Activated naive CD8-positive, alpha-beta T cell (primary cell): ENCODE measurements around the gene CD300H.
A peak's percentile ranks its signal among the peaks of the same experiment; 100 is the strongest.
"Not testable (repeated sequence)": the region's sequence is repeated elsewhere in the genome, so short reads cannot be mapped to it uniquely, and the experiment has no call there.

Experiments used
- H3K27ac Mint-ChIP-seq: one replicate; pipeline ENCODE4 v1.8.0; 2021; ENCODE audit warnings: mixed read lengths
- H3K27me3 Mint-ChIP-seq: one replicate; pipeline ENCODE4 v1.8.0; 2021; ENCODE audit warnings: mixed read lengths
- H3K36me3 Mint-ChIP-seq: one replicate; pipeline ENCODE4 v1.8.0; 2021; ENCODE audit warnings: mixed read lengths
- H3K4me1 Mint-ChIP-seq: one replicate; pipeline ENCODE4 v1.8.0; 2021; ENCODE audit warnings: low read depth, mixed read lengths
- H3K4me3 Mint-ChIP-seq: one replicate; pipeline ENCODE4 v1.8.0; 2021; ENCODE audit warnings: mild to moderate bottlenecking, mixed read lengths
- H3K9me3 Mint-ChIP-seq: one replicate; pipeline ENCODE4 v1.8.0; 2021; ENCODE audit warnings: low read depth, mixed read lengths

Gene CD300H

DNA sequence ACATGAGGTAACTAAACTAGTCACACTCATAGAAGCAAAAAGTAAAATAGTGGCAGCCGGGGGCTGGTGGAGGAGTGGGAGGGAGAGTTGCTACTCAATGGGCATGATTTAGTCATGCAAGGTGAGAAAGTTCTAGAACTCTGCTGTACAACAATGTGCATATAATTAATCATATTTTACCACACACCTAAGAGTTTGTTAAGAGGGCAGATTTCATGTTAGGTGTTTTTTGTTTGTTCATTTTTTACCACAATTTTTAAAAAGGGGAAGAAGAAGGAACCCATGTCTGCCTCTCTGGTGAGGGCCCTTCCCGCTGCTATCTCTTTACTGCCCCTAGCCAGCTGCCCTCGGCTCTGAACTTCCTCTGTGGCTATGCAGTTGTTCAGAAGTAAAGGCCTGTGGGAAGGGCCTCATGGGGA, 47.3 kb downstream of the CD300H start:
- peaks cover 2% of the 10 kb centered on the region for H3K4me1 Mint-ChIP-seq
- no peak overlapping the region for H3K4me3 Mint-ChIP-seq
- peaks cover 4% of the 10 kb centered on the region for H3K36me3 Mint-ChIP-seq
- H3K27ac Mint-ChIP-seq, result no peak overlapping the region
- peaks cover 6% of the 10 kb centered on the region for H3K9me3 Mint-ChIP-seq
- peaks cover 18% of the 10 kb centered on the region for H3K27me3 Mint-ChIP-seq

- H3K36me3 Mint-ChIP-seq, result peaks cover 12% of the 10 kb centered on the region
- peaks cover 10% of the 10 kb centered on the region for H3K9me3 Mint-ChIP-seq
- H3K4me3 Mint-ChIP-seq, H3K27ac Mint-ChIP-seq, H3K4me1 Mint-ChIP-seq: not testable (repeated sequence)
- peaks cover 18% of the 10 kb centered on the region for H3K27me3 Mint-ChIP-seq
These were observed 48.8 kb downstream of the CD300H start for GRCh38 chr17:74518413-74518981.

GRCh38 chr17:74516561-74517328, 50.6 kb downstream of the CD300H start:
- no peak overlapping the region for H3K4me3 Mint-ChIP-seq
- H3K27ac Mint-ChIP-seq, result no peak overlapping the region
- H3K9me3 Mint-ChIP-seq, result peaks cover 10% of the 10 kb centered on the region
- H3K27me3 Mint-ChIP-seq, result peaks cover 11% of the 10 kb centered on the region
- peaks cover 12% of the 10 kb centered on the region for H3K36me3 Mint-ChIP-seq
- peaks cover 18% of the 10 kb centered on the region for H3K4me1 Mint-ChIP-seq

GRCh38 chr17:74515941-74516340, 51.4 kb downstream of the CD300H start:
- Mint-ChIP-seq H3K4me1 (peaks cover 18% of the 10 kb centered on the region), H3K4me3 (no peak overlapping the region), H3K27ac (no peak overlapping the region), H3K9me3 (peaks cover 10% of the 10 kb centered on the region), H3K36me3 (peaks cover 12% of the 10 kb centered on the region), H3K27me3 (peaks cover 5% of the 10 kb centered on the region)

GRCh38 chr17:74514632-74515334, 52.5 kb downstream of the CD300H start:
- Mint-ChIP-seq H3K36me3 (peaks cover 9% of the 10 kb centered on the region), H3K4me1 (peaks cover 16% of the 10 kb centered on the region), H3K27me3 (peaks cover 2% of the 10 kb centered on the region), H3K27ac (peak overlapping the region; percentile 89), H3K4me3 (peak overlapping the region; percentile 31), H3K9me3 (peaks cover 10% of the 10 kb centered on the region)

- Mint-ChIP-seq H3K4me3 (peak overlapping the region; percentile 31), H3K36me3 (peaks cover 7% of the 10 kb centered on the region), H3K9me3 (peaks cover 10% of the 10 kb centered on the region), H3K27me3 (peaks cover 2% of the 10 kb centered on the region), H3K27ac (peak overlapping the region; percentile 89), H3K4me1 (peaks cover 16% of the 10 kb centered on the region)
These were observed 53.2 kb downstream of the CD300H start for GRCh38 chr17:74513987-74514631.

DNA sequence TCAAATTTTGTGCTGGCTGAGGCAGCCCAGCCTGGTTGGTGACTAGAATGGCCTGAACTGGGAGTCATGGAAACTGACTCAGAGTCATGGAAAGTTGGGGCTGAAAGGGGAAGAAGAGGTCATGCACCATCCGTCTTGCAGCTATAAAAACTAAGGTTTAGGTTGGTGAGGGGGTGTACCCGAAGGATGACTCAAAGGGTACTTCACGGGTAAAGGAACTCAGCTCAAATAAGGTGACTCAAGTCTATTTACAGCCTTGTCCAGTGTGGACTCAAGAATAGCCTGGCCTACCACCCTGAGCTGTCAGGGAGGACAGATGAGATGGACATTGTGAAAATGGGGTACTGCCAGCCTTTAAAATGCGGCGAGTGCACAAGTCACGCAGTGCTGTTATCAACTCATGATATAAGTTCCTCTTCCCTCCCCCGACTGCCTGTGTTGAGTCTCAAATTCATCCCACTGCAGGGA, 54.7 kb downstream of the CD300H start:
- peaks cover 16% of the 10 kb centered on the region for H3K4me1 Mint-ChIP-seq

GRCh38 chr17:74512036-74512435, 55.3 kb downstream of the CD300H start:
- Mint-ChIP-seq H3K9me3 (peaks cover 4% of the 10 kb centered on the region), H3K36me3 (peaks cover 7% of the 10 kb centered on the region), H3K27ac (peak overlapping the region; percentile 84), H3K4me3 (no peak overlapping the region), H3K4me1 (peaks cover 16% of the 10 kb centered on the region), H3K27me3 (peaks cover 2% of the 10 kb centered on the region)

More for the DNA sequence above, 54.7 kb downstream of the CD300H start:
- peaks cover 7% of the 10 kb centered on the region for H3K36me3 Mint-ChIP-seq
- H3K27me3 Mint-ChIP-seq, result peaks cover 2% of the 10 kb centered on the region
- peak overlapping the region; percentile 84 for H3K27ac Mint-ChIP-seq
- H3K4me3 Mint-ChIP-seq, result peak overlapping the region; percentile 27
- peaks cover 4% of the 10 kb centered on the region for H3K9me3 Mint-ChIP-seq
